GM12872 (cell line): ENCODE results near the gene RGS6.

Experiments used
- TF ChIP-seq, protein P1 (sequence below): IDR thresholded peaks from 3 replicates; pipeline ENCODE4 v1.5.1; 2011; ENCODE audit warnings: low read depth, mild to moderate bottlenecking, low read length, moderate library complexity; ENCODE audit not compliant: insufficient read depth

The RGS6 gene

DNA sequence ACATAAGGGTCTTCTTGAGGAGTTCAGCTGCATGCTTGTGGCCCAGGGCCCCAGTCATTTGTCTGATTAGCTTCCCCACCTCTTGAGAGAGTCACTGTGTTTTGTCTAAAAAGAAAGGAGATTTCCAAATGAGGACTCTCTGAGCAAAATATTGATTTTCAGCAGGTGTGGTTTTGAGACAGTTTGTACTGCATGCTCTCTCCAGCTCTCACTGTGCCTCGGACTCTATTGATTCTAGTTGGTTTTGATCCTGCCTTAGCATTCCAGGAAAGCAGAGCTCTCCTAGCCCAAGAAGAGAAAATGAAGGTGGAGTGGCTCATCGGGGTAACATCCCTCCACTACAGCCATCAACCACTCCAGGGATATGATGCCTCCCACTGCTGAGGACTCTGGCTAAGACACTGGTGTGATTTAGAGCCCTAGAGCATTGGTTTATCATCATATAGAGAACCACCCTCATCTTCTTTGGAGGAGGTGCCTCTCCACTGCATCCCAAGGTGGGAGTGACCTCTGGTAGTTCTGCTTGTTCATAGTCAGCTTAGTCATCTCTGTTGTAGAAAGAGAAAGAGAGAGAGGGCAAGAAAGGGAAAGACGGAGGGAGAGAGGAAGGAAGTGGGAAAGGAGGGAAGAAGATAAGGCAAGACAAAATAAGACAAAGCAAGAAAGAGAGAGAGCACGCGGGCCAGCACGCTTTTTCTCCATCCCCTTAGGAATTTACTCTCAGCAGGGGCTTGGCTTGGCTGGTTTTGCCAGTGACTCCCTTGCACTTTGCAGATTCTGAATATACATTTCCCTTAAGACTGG lies 596.0 kb downstream of the RGS6 start:
- TF ChIP-seq, protein P1, sequence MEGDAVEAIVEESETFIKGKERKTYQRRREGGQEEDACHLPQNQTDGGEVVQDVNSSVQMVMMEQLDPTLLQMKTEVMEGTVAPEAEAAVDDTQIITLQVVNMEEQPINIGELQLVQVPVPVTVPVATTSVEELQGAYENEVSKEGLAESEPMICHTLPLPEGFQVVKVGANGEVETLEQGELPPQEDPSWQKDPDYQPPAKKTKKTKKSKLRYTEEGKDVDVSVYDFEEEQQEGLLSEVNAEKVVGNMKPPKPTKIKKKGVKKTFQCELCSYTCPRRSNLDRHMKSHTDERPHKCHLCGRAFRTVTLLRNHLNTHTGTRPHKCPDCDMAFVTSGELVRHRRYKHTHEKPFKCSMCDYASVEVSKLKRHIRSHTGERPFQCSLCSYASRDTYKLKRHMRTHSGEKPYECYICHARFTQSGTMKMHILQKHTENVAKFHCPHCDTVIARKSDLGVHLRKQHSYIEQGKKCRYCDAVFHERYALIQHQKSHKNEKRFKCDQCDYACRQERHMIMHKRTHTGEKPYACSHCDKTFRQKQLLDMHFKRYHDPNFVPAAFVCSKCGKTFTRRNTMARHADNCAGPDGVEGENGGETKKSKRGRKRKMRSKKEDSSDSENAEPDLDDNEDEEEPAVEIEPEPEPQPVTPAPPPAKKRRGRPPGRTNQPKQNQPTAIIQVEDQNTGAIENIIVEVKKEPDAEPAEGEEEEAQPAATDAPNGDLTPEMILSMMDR, result no peak

DNA sequence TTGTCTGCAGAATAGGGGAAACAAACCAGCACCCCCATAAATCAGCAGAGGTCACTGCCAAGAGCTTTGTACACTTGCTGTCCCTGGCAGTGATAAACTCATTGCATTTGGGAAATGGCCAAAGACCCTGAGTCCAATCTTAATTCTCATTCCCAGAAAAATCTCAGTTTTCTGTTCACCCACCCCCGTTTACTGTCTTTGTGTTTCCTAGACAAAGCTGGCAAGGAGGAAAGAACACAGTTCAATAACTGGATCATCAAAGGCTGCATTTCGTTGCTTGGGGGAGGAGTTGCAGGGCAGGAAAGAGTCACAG lies 596.6 kb downstream of the RGS6 start:
- TF ChIP-seq, protein P1, result no peak

DNA sequence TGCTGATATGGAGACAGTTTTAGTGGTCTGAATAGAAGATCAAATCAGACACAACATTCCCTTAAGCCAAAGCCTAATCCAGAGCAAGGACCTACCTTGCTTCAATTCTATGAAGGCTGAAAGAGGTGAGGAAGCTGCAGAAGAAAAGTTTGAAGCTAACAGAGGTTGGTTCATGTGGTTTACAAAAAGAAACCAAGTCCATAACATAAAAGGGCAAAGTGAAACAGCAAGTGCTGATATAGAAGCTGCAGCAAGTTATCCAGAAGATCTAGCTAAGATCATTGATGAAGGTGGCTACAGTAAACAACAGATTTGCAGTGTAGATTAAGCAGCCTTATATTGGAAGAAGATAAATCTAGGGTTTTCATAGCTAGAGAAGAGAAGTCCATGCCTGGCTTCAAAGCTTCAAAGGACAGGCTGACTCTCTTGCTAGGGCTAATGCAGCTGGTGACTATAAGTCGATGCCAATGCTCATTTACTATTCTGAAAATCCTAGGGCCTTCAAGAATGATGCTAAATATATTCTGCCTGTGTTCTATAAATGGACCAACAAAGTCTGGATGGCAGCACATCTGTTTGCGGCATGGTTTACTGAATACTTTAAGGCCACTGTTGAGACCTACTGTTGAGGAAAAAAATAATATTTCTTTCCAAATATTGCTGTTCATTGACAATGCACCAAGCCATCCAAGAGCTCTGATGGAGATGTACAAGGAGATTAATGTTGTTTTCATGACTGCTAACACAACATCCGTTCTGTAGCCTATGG lies 600.6 kb downstream of the RGS6 start:
- TF ChIP-seq, protein P1, result no peak

DNA sequence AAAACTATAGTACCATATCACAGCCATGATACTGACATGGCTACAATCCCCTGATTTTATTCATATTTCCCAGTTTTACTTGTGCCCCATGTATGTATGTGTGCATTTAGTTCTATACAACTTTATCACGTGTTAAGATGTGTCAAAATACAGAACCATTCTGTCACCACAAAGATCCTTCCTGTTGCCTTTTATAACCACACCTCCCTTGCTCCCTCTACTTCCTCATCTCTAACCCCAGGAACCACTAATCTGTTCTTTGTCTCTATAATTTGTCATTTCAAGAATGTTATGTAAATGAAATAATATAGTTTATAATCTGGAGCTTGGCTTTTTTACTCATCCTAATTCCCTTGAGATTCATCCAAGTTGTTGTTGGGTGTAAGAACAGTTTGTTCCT lies 603.3 kb downstream of the RGS6 start:
- TF ChIP-seq, protein P1, result no peak

DNA sequence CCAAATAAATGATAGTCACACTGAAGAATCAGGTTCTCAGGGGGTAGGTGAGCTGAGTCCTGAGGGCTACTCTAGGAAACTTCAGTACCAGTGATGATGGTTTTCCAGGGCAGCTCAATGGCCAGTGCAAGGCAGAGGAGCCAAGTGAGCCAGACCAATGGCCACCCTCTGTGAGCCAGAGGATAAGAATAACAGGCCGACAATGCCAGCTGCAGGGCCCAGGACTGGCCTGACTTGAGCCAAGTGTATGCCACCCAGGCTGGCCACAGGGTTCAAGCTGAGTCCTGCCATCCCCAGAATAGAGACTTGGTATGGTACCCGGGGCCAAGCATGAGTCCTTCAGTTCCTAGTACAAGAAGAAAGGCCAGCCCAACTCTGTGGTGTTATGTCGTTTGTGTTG lies 606.2 kb downstream of the RGS6 start:
- TF ChIP-seq, protein P1, result no peak

DNA sequence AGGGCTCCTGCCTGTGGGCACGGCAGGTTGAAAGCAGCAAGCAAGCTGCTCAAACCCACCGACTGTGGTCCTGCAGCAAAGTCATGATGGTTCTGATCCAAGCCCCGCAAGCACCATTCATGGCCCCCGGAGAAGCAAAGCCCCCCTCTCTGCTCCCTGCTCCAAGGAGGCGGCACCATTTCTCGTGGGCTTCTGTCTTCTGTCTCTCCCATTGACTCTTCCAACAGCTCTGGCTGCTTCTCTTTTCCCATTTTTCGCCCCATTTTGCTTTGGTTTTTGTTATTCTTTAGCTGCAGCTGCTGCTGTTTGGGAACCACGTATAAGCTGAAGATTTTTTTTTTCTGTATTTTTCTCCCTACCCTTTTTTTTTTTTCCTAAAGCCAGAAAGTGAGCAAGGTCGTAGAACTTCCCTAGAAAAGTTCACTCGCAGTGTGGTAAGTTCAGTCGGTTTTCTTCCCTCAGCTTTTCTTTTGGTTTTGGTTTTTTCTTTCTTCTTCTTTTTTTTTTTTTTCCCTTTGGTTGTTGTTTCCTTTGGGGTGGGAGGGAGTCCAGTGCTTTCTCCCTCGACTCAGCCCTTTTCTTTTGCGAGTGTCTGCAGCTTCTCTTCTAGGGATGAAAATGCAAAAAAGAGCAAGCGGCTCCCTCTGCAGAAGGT lies 607.6 kb downstream of the RGS6 start:
- TF ChIP-seq, protein P1, result no peak

DNA sequence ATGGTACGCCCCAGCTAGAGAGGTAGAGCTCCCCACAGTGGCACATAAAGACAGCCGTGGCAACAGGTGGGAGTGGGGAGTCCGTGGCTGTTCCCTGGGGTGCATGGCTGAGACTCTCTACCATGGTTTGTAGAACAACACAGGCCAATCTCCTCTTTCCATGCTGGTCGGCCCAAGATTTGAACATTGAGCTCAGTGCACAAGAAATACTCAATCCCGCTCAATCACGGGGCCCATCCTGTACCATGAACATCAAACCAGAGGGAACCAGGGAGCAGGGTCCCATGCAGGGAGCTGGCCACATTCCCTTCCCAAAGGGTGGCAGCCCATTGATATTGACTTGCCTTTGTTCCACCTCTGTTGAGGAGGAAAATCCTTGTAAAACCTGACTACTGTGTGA lies 608.6 kb downstream of the RGS6 start:
- TF ChIP-seq, protein P1, result no peak
